Kidney tubule cell (primary cell): ENCODE measurements around the gene EYA2.

Experiments used
- DNase-seq: peaks from one replicate; pipeline ENCODE4 v3.0.0-alpha.2; 2018; ENCODE audit warnings: low spot score

Gene EYA2

GRCh38 chr20:47066484-47067270 is 172.0 kb downstream of the EYA2 start:
- no peak for DNase-seq

DNA sequence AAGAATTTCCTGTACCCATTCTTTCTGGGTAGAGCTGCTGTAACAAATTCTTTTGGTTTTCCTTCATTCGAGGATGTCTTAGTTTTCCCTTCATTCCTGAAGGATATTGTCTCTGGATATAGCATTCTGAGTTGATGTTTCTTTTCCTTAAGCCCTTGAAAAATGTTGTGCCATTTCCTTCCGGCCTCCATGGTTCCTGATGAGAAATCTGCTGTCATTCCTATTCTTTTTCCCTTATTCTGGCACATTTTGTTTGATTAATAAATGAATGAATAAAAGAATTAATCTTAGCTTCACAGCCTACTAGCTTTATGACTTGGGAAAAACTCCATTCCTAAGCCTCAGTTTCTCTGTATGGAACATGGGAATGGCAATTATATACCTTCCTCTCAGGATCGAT is 173.1 kb downstream of the EYA2 start:
- DNase-seq = no peak

- no peak for DNase-seq
Observed at GRCh38 chr20:47070176-47070575, 175.5 kb downstream of the EYA2 start.

DNA sequence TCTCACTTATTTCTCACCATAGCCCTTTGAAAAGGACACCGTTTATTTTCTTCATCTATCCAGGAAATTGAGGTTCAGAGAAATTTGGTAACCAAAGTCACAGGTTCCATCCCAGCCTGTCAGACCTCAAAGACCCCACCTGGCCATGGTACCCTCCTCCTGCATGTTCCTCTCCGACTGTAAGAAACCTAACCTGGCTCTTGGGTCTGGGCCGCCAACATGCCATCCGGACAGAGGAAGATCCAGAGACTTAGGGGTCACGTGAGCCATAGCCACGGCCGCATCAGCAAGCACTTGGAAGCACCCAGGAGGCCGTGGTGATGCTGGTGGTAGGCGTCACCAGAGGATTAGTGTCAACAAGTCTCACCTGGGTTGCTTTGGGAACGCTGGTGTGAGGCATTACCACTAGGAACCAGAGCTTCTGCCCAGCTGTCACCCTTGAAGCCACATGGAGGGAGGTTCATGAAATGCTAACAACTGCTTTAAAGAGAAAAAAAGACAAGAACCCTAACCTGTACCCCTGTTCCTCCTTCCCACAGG is 177.1 kb downstream of the EYA2 start:
- DNase-seq = no peak

GRCh38 chr20:47073766-47074475 is 179.3 kb downstream of the EYA2 start:
- DNase-seq = no peak

DNA sequence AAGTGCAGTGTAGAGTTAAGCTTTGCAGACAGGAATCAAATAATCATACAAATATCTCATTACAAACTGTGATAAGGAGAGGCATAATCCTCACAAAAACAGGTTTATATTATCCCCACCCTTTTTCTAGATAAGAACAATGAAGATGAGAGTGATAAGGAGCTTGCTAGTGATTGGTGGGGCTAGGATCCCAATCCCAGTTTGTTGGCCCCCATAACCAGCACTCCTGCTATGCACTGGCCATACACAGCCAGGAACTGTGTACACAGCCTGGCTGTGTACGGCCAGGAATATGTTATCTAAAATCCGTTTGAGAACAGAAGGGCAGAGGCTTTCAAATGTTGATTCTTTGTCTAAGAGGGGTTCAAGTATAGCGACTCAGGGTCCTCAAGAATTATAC is 180.6 kb downstream of the EYA2 start:
- no peak for DNase-seq

- DNase-seq = no peak
Observed at GRCh38 chr20:47079047-47079446, 184.4 kb downstream of the EYA2 start.

- DNase-seq = no peak
Observed at GRCh38 chr20:47080365-47080764, 185.7 kb downstream of the EYA2 start.

DNA sequence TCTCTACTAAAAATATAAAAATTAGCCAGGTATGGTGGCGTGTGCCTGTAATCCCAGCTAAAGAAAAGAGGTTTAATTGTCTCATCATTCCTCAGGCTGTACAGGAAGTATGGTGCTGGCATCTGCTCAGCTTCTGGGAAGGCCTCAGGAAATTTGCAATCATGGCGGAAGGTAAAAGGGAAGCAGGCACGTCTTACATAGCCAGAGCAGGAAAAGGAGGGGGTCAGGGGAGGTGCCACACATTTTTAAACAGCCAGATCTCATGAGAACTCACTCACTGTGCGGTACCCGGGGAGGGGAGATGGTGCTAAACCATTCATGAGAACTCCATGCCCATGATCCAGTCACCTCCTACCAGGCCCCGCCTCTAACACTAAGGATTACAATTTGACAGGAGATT is 191.7 kb downstream of the EYA2 start:
- no peak for DNase-seq

GRCh38 chr20:47088335-47088734 is 193.7 kb downstream of the EYA2 start:
- no peak for DNase-seq

DNA sequence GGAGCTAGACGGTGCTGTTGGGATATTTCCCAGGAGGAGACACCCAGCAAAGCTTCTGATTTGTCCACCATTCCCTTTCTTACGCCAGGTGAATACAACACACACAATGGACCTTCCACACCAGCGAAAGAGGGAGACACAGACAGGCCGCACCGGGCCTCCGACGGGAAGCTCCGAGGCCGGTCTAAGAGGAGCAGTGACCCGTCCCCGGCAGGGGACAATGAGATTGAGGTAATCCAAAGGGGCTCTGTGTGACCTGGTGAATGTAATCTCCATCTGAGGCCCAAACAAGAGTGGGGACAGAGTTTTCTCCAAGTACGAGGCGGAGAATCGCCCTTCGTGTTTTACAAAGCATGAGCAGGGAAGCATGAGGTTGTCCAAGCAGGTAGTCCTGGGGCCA is 194.5 kb downstream of the EYA2 start:
- DNase-seq = no peak

GRCh38 chr20:47090835-47091234 is 196.2 kb downstream of the EYA2 start:
- no peak for DNase-seq

DNA sequence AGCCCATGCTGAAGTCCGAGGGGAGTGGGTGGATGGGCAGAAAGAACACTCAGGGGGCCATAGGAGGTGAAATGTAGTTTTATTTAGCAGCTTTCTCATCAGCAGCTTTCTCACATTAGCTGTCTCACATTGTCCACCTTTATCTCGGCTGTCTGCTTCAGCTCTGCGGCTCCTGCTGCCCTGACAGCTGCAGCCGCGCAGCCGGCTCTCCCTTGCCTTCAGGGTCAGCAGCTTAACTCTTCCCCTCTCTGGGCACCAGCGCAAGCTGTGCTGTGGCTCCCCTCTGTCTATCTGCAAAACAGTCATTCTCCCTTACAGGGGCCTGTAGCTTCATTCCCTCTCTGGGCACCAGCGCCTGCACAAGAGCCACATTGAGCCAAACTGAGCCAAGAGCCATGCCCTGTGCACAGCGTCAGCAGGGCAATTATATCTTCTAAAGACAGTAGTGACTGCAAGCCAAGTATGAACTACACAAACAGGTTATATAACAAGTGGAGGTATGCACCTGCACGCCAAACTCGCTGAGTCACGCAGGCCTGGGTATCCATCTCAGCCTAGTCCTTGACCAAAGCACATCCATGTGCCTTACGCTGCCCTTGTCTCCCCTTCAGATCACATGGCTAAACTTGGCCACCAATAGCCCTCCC is 198.8 kb downstream of the EYA2 start:
- DNase-seq = no peak

DNA sequence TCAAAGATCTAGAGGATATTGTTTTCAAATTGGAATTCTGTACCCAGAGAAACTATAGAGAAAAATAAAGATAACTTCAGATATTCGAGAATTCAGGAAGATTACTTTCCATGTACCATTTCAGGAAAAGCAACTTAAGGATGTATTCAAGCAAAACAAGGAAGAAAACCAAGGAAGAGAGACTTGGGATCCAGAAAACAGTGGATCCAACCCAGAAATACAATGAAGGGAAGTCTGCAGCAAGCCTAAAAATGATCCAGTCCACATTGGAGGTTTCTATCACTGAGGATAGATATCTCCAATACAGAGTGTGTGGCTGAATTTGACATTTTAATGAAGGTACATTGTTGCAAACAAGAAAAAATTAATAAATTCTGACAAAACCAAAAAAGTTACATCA is 201.0 kb downstream of the EYA2 start:
- no peak for DNase-seq

DNA sequence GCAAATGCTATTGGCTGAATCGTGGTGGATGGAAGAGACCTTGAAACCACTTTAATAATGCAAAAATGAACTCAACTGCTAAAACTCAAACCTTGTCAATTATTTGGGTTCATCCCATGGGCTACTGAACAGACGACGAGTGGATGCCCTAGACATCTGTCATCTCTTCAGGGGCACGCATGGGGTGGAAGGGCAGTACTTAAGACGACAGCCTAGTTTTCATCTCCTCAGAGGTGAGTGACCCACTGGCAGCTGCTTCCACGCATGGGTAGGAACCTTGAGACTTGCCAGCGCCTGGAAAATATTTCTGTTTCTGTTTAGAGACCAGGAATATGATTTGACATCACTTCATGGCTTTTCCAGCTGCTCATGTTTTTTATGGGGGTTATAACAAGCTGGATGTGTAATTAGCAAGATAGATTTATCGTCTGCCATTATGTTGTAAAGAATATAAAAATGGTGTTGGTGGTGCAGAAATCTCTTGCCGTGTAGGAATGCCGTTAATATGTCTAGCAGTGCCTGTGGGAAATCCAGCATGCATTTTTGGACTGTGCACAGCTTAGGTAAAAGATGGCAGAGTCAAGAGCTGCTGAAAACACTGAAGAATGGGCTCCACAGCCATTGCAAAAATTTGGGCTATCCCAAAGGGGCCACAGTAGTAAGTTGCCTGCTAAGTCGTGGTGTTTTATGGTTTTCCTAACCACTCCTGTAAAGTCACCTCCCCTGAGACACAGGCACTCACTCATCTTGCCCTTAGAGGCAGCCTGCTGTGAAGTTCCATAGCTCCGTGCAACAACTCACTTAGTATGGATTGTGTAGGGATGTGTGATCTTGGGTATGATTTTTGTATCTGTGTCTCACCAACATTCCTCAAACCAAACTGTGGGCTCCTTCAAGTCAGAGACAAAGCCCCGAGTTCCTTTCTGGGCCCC is 203.3 kb downstream of the EYA2 start:
- DNase-seq = no peak

DNA sequence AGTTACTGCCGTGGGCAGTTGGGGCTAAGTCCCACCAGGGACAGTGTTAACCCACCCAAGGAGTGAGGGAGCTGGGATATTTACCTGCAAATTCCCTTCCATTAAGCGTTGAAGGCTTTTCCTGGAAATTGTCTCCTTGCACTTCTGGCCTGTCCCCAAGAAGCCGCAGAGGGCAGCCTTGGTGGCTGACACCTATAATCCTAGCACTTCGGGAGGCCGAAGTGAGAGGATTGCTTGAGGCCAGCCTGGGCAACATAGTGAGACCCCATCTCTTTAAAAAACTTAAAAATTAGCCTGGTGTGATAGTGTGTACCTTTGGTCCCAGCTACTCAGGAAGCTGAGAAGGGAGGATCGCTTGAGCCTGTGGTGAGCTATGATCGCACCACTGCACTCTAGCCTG is 204.4 kb downstream of the EYA2 start:
- no peak for DNase-seq

- DNase-seq = no peak
Observed at GRCh38 chr20:47099825-47100441, 205.3 kb downstream of the EYA2 start.

DNA sequence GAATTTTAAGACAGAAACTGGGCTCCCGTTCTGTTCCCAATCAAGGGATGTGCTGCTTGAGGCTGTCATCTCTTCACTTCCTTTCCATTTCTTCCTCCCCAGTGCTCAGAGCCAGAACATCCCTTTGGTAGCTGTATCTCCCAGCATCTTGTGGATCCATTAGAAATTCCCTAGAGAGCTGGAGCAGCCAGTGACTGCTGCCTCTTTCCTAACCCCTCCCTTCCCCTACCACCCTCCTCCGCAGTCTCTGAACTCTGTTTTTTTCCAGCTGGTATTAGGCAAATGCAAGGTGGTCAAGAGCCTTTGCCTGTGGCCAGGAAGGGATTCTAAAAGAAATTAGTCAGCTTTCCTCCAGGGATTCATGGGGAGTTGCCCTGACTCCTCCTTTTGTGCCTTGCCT is 208.0 kb downstream of the EYA2 start:
- no peak for DNase-seq

- no peak for DNase-seq
Observed at GRCh38 chr20:47106786-47107185, 212.1 kb downstream of the EYA2 start.

DNA sequence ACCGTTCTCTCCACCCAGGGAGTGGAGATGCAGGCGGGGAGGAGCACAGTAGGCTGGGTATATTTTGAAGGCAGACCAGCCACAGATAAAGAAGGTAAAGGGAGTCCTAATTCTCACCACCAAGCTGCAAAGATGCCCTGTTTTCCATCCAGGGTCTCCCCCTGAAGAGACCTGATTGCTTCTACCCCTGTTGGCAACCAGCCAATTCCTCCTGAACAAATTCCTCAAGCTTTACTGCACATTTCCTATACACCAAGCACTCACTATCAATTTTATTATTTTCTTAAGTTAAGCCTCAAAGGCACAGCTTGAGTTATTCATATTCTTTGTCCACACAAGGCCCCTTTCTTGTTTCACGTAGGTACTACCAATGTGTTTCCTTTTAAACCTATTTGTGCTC is 214.4 kb downstream of the EYA2 start:
- DNase-seq = no peak

GRCh38 chr20:47110819-47111218 is 216.2 kb downstream of the EYA2 start:
- DNase-seq = no peak
